Type B pancreatic cell (in vitro differentiated cells): ENCODE measurements around the gene ZNF726. TPM values are rescaled to one million over a fixed set of nuclear protein-coding genes. Genes with fewer than 3 reads are reported as not detected.
A peak's percentile ranks its signal among the peaks of the same experiment; 100 is the strongest.
"Not testable (repeated sequence)": the region's sequence is repeated elsewhere in the genome, so short reads cannot be mapped to it uniquely, and the experiment has no call there.

Source experiments
- DNase-seq: peaks from one replicate; pipeline ENCODE4 v3.0.0; 2021; ENCODE audit warnings: mixed read lengths; ENCODE audit not compliant: unreplicated experiment; ENCODE audit errors: extremely low spot score
- H3K27ac Mint-ChIP-seq: 2 replicates; pipeline ENCODE4 v1.8.0; 2021; ENCODE audit warnings: mild to moderate bottlenecking, mixed read lengths
- H3K27me3 Mint-ChIP-seq: 2 replicates; pipeline ENCODE4 v1.8.0; 2021; ENCODE audit warnings: mixed read lengths
- H3K36me3 Mint-ChIP-seq: 2 replicates; pipeline ENCODE4 v1.8.0; 2021; ENCODE audit warnings: mixed read lengths
- H3K4me1 Mint-ChIP-seq: one replicate; pipeline ENCODE4 v1.8.0; 2021; ENCODE audit warnings: mixed read lengths; ENCODE audit not compliant: unreplicated experiment
- H3K4me3 Mint-ChIP-seq: 2 replicates; pipeline ENCODE4 v1.8.0; 2021; ENCODE audit warnings: mild to moderate bottlenecking, mixed read lengths
- H3K9me3 Mint-ChIP-seq: 2 replicates; pipeline ENCODE4 v1.8.0; 2021; ENCODE audit warnings: mixed read lengths
- CTCF ChIP-seq: fragments of 200-600 bp; sonication (generic); conservative IDR thresholded peaks from 2 replicates; pipeline ENCODE4 v1.5.0; 2021; ENCODE audit warnings: antibody characterized with exemption, mild to moderate bottlenecking
- total RNA-seq: library from RNA; stranded (reverse); gene quantifications from 2 replicates; pipeline ENCODE4 v1.2.1, GENCODE V29; 2021; ENCODE audit warnings: low replicate concordance

Gene ZNF726
- total RNA-seq, 1 donor from 2014 or later = 6.8 TPM

DNA sequence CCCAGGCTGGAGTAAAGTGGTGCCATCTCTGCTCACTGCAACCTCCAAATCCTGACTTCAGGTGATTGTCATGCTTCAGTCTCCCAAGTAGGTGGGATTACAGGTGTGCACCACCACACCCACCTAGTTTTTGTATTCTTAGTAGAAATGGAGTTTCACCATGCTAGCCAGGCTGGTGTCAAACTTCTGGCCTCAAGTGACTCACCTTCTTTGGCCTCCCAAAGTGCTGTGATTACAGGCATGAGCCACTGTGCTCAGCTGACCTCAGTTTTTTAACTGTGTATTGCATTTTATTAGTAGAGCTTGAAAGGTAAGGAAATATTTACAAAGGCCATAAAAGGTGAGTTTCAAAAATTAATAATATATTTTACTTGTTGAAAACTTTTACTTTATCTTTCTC is 2.3 kb downstream of the ZNF726 start:
- DNase-seq = no peak
- TF ChIP-seq CTCF = no peak
- Mint-ChIP-seq H3K4me1 (no peaks in the 10 kb centered on the region), H3K4me3 (no peak overlapping the region), H3K27me3 (no peaks in the 10 kb centered on the region), H3K27ac (peak overlapping the region; percentile 41), H3K36me3 (peaks cover 8% of the 10 kb centered on the region), H3K9me3 (peaks cover 15% of the 10 kb centered on the region)

DNA sequence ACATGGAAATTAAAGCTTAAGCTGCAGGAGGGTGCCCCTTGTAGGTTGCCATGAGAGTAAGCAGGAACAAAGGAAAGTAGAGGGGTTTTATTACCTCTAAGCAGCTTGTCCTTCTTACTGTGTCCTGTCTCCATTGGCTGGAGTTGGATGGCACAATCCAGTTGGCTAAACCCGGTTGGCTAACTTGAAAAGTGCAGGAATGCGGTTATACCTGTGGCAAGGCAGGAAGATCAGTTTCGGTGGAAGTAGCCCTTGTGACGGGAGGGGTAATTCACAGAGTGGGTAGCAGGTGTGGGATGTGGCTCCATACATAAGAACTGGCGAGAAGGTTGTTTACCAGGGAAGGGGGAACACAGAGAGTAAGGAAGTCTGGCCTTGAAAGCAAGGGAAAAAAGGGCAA is 3.2 kb downstream of the ZNF726 start:
- H3K9me3 Mint-ChIP-seq = peaks cover 14% of the 10 kb centered on the region
- TF ChIP-seq CTCF = no peak

DNA sequence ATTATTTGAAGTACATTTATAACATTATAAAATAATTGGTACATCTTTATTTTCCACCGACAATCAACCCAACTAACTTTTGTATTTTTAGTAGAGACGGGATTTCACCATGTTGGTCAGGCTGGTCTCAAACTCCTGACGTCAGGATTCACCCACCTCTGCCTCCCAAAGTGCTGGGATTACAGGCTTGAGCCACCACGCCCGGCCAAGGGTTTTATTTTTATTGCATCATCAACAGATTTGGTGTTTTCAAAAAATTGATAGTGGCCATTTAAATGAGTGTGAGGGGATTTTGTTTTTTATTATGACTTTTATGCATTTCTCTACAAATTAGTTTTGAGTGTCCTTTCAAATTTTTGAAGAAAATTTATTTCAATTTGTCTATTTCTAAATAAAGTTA is 10.6 kb downstream of the ZNF726 start:
- Mint-ChIP-seq H3K36me3 (peaks cover 12% of the 10 kb centered on the region), H3K9me3 (no peaks in the 10 kb centered on the region), H3K4me1 (no peaks in the 10 kb centered on the region), H3K27me3 (no peaks in the 10 kb centered on the region), H3K27ac (no peak overlapping the region), H3K4me3 (no peak overlapping the region)
- TF ChIP-seq CTCF = no peak
- DNase-seq = no peak

More for the DNA sequence above, 3.2 kb downstream of the ZNF726 start:
- Mint-ChIP-seq H3K4me3 (peak overlapping the region; percentile 14), H3K4me1 (no peaks in the 10 kb centered on the region), H3K27me3 (no peaks in the 10 kb centered on the region), H3K27ac (peak overlapping the region; percentile 88), H3K36me3 (peaks cover 8% of the 10 kb centered on the region)
- DNase-seq = no peak

GRCh38 chr19:23932878-23933277 is 18.2 kb downstream of the ZNF726 start:
- TF ChIP-seq CTCF = no peak
- no peaks in the 10 kb centered on the region for H3K4me1 Mint-ChIP-seq
- H3K27ac Mint-ChIP-seq = no peak overlapping the region
- no peak for DNase-seq
- H3K9me3 Mint-ChIP-seq = peaks cover 18% of the 10 kb centered on the region
- peaks cover 3% of the 10 kb centered on the region for H3K36me3 Mint-ChIP-seq
- H3K4me3 Mint-ChIP-seq = no peak overlapping the region
- H3K27me3 Mint-ChIP-seq = no peaks in the 10 kb centered on the region

- not testable (repeated sequence) for DNase-seq, H3K4me1 Mint-ChIP-seq, H3K27ac Mint-ChIP-seq, H3K4me3 Mint-ChIP-seq, H3K27me3 Mint-ChIP-seq, H3K36me3 Mint-ChIP-seq
- peaks cover 24% of the 10 kb centered on the region for H3K9me3 Mint-ChIP-seq
Measured at GRCh38 chr19:23937031-23937430, 22.3 kb downstream of the ZNF726 start.

DNA sequence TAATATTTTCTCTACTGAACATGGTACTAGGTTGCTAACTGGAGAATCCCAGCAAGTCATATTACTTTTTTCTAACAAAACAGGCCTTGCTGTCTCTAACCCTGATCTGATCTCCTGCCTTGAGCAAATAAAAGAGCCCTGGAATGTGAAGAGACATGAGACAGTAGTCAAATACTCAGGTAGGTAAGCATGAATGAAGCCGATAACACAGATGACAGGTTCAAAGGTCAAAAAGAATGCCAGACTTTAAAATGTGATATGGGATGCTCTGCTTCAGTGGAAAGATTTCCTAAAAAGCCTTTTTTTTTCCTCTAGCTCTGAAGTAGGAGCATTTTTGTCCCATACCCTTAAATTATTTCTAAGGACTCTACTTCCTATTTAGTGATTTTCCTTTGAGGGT is 28.7 kb downstream of the ZNF726 start:
- no peaks in the 10 kb centered on the region for H3K36me3 Mint-ChIP-seq
- TF ChIP-seq CTCF = no peak
- H3K27me3 Mint-ChIP-seq = no peaks in the 10 kb centered on the region
- peaks cover 15% of the 10 kb centered on the region for H3K9me3 Mint-ChIP-seq
- no peaks in the 10 kb centered on the region for H3K4me1 Mint-ChIP-seq
- no peak overlapping the region for H3K27ac Mint-ChIP-seq
- no peak overlapping the region for H3K4me3 Mint-ChIP-seq
- DNase-seq = no peak
